ENCODE measurements around the gene KIF26B. TPM values are rescaled to one million over a fixed set of nuclear protein-coding genes. Genes with fewer than 3 reads are reported as not detected.
"Not testable (repeated sequence)": the region's sequence is repeated elsewhere in the genome, so short reads cannot be mapped to it uniquely, and the experiment has no call there.

The KIF26B gene
- total RNA-seq, 2 donors from 2014 or later: 0.78 to 4.6 TPM

- Histone ChIP-seq H3K27me3 (no peaks in the 10 kb centered on the region), H3K36me3 (replicated peaks in 1 of 2; ENCODE audit: insufficient read depth in 1 of 2, low read depth in 2 of 2) (no peaks in the 10 kb centered on the region), H3K9me3 (no peaks in the 10 kb centered on the region), H3K27ac (no peak overlapping the region), H3K4me3 (no peak overlapping the region), H3K4me1 (no peaks in the 10 kb centered on the region)
- intact Hi-C loops (cut with DNase I): no loop called here
- no peak for ATAC-seq
- 79 to 80% methylated on average over 9 of the region's 9 CpGs for WGBS, 2 donors
- TF ChIP-seq POLR2A (IDR thresholded peaks at IDR 0.05): no peak
- TF ChIP-seq, protein P1, sequence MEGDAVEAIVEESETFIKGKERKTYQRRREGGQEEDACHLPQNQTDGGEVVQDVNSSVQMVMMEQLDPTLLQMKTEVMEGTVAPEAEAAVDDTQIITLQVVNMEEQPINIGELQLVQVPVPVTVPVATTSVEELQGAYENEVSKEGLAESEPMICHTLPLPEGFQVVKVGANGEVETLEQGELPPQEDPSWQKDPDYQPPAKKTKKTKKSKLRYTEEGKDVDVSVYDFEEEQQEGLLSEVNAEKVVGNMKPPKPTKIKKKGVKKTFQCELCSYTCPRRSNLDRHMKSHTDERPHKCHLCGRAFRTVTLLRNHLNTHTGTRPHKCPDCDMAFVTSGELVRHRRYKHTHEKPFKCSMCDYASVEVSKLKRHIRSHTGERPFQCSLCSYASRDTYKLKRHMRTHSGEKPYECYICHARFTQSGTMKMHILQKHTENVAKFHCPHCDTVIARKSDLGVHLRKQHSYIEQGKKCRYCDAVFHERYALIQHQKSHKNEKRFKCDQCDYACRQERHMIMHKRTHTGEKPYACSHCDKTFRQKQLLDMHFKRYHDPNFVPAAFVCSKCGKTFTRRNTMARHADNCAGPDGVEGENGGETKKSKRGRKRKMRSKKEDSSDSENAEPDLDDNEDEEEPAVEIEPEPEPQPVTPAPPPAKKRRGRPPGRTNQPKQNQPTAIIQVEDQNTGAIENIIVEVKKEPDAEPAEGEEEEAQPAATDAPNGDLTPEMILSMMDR (IDR thresholded peaks at IDR 0.05): no peak
- DNase-seq: no peak
These were observed 511.6 kb downstream of the KIF26B start for GRCh38 chr1:245666412-245666811.

DNA sequence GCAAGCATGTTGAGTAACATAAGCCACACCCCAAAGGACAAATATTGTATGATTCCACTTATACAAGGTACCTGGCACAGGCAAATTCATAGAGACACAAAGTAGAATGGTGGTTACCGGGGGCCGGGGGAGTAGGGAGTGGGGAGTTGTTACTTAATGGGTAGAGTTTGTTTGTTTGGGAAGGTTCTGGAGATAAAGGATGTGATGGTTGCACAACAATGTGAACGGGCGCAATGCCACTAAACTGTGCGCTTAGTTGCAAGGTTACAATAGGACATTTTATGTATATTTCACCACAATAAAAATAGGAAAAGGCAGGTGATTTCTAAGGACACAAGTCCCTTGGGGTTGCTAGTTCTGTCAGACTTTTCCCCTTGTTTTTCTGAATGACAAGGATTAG lies 516.6 kb downstream of the KIF26B start:
- 81 to 94% methylated on average over 5 of the region's 5 CpGs for WGBS, 2 donors
- H3K4me1 ChIP-seq: no peaks in the 10 kb centered on the region
- no peak overlapping the region for H3K27ac ChIP-seq
- H3K36me3 ChIP-seq (replicated peaks in 1 of 2; ENCODE audit: insufficient read depth in 1 of 2, low read depth in 2 of 2): no peaks in the 10 kb centered on the region
- intact Hi-C loops (cut with DNase I): no loop called here
- H3K4me3 ChIP-seq: no peak overlapping the region
- ATAC-seq (no peak), DNase-seq (no peak)
- TF ChIP-seq, protein P1 (IDR thresholded peaks at IDR 0.05): no peak
- no peak for TF ChIP-seq POLR2A (IDR thresholded peaks at IDR 0.05)
- H3K9me3 ChIP-seq: peaks cover 0 to 5% (median 0%) of the 10 kb centered on the region in 3 donors
- H3K27me3 ChIP-seq: no peaks in the 10 kb centered on the region

GRCh38 chr1:245671966-245672767 lies 517.4 kb downstream of the KIF26B start:
- Histone ChIP-seq H3K27me3 (no peaks in the 10 kb centered on the region), H3K4me1 (no peaks in the 10 kb centered on the region), H3K4me3 (no peak overlapping the region), H3K27ac (no peak overlapping the region), H3K36me3 (replicated peaks in 1 of 2; ENCODE audit: insufficient read depth in 1 of 2, low read depth in 2 of 2) (no peaks in the 10 kb centered on the region), H3K9me3 (peaks cover 0 to 5% (median 0%) of the 10 kb centered on the region in 3 donors)
- TF ChIP-seq POLR2A (IDR thresholded peaks at IDR 0.05): no peak
- TF ChIP-seq, protein P1 (IDR thresholded peaks at IDR 0.05): no peak
- 86 to 89% methylated on average over 13 to 18 of the region's 18 CpGs for WGBS, 2 donors
- DNase-seq (no peak), ATAC-seq (no peak)
- intact Hi-C loops (cut with DNase I): no loop called here

DNA sequence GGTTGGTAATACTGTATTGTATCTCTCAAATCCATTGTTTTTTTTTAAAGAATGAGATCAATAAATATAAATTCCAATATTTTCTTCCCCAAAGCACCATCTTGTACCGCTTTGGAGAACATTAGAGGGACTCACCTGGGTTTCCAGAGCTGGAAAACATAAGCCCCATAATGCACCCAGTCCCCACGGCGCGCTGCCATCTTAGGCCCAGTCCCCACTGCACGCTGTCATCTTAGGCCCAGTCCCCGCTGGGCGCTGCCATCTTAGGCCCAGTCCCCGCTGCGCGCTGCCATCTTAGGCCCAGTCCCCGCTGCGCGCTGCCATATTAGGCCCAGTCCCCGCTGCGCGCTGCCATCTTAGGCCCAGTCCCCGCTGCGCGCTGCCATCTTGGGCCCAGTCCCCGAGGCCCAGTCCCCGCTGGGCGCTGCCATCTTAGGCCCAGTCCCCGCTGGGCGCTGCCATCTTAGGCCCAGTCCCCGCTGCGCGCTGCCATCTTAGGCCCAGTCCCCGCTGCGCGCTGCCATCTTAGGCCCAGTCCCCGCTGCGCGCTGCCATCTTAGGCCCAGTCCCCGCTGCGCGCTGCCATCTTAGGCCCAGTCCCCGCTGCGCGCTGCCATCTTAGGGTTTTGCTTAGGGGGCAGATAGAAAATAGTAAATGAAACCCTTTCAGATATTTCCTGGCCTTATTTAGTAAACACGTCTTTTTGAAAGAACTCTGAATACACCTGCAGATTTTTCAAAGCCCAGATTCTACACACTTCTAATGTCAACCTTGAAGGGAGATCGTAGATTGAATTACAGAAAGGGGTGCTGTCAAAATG lies 518.3 kb downstream of the KIF26B start:
- H3K9me3 ChIP-seq; ATAC-seq; H3K27me3 ChIP-seq; H3K27ac ChIP-seq; H3K36me3 ChIP-seq (replicated peaks in 1 of 2; ENCODE audit: insufficient read depth in 1 of 2, low read depth in 2 of 2); H3K4me3 ChIP-seq; intact Hi-C loops (cut with DNase I); H3K4me1 ChIP-seq; DNase-seq: not testable (repeated sequence)
- WGBS, 2 donors: 94% methylated on average over 25 to 39 of the region's 41 CpGs

GRCh38 chr1:245673881-245674414 lies 519.2 kb downstream of the KIF26B start:
- TF ChIP-seq, protein P1 (IDR thresholded peaks at IDR 0.05): no peak
- no peak for TF ChIP-seq POLR2A (IDR thresholded peaks at IDR 0.05)
- intact Hi-C loops (cut with DNase I): no loop called here
- H3K27ac ChIP-seq: no peak overlapping the region
- DNase-seq (no peak), ATAC-seq (no peak)
- H3K9me3 ChIP-seq: peaks cover 0 to 5% (median 0%) of the 10 kb centered on the region in 3 donors
- no peaks in the 10 kb centered on the region for H3K4me1 ChIP-seq
- no peak overlapping the region for H3K4me3 ChIP-seq
- H3K36me3 ChIP-seq (replicated peaks in 1 of 2; ENCODE audit: insufficient read depth in 1 of 2, low read depth in 2 of 2): no peaks in the 10 kb centered on the region
- H3K27me3 ChIP-seq: no peaks in the 10 kb centered on the region
- WGBS, 2 donors: 12 to 19% methylated on average over 2 of the region's 2 CpGs

All from body of pancreas (tissue), 4 donors.